Amniotic epithelial cell (primary cell): ENCODE data around the gene MYO1D.
"Not testable (repeated sequence)": the region's sequence is repeated elsewhere in the genome, so short reads cannot be mapped to it uniquely, and the experiment has no call there.

ENCODE experiments used
- DNase-seq: peaks from one replicate; pipeline ENCODE4 v3.0.0-alpha.2; 2010; ENCODE audit warnings: low read depth

MYO1D gene

GRCh38 chr17:32894245-32894644 is 17.3 kb upstream of the MYO1D start:
- no peak for DNase-seq

- DNase-seq = not testable (repeated sequence)
Observed at GRCh38 chr17:32887410-32887809, 10.5 kb upstream of the MYO1D start.

GRCh38 chr17:32886951-32887350 is 10.0 kb upstream of the MYO1D start:
- DNase-seq = not testable (repeated sequence)

GRCh38 chr17:32882734-32883133 is 5.8 kb upstream of the MYO1D start:
- DNase-seq = peak; percentile 46

GRCh38 chr17:32882029-32882428 is 5.1 kb upstream of the MYO1D start:
- DNase-seq = no peak

DNA sequence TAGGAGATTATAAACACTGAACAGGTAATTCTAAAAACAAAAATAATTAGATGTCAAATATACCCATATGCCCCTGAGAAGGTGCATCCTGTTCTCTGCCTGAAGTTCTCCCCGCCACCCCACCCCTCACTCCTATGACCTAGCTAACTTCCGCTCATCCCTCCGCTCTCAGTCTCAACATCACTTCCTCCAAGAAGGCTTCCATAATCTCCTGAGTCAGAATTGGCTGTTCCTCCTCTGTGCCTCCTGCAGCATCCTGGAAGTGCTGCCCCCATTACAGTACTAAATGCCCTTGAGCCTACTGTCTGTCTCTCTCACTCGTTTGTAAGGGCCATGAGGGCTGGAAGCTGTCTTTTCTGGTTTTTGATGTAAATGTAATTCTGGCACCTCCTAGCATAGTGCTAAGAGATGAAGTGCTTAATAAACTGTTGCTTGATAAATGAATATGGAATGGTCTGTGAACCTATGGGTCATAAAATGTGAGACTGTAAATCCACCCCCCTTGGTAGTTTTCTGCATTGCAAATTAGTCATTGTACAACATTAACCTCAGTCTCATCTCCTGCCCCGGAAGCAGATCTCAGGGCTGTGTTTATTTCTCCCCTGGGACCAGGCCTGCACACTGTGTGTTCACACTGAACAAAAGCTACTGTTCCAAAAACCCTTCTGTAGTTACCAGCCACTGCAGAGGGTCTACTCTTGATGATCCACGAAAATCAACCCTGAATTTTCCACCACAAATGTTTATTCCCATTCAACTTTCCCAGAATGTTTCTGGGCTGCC is 3.9 kb upstream of the MYO1D start:
- no peak for DNase-seq

GRCh38 chr17:32879134-32879533 is 2.2 kb upstream of the MYO1D start:
- DNase-seq = no peak

DNA sequence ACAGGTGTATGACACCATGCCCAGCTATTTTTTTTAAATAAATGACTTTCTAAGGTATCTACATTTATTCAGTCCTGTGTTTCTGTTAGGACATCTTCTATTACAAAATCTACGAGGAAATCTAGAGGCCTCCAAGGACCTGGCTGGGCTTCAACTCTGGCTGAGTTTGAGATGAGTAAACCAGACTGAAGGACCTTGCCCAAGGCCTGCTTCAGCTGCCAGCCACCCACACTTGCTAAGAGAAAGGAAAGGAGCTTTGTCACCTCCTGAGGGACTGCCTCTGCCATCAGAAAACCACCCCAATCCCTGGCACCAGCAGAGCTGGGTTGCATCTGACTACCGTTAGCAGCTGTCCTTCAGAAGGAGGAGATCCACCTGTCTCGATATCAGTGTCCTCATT is 1.3 kb upstream of the MYO1D start:
- peak; percentile 58 for DNase-seq

DNA sequence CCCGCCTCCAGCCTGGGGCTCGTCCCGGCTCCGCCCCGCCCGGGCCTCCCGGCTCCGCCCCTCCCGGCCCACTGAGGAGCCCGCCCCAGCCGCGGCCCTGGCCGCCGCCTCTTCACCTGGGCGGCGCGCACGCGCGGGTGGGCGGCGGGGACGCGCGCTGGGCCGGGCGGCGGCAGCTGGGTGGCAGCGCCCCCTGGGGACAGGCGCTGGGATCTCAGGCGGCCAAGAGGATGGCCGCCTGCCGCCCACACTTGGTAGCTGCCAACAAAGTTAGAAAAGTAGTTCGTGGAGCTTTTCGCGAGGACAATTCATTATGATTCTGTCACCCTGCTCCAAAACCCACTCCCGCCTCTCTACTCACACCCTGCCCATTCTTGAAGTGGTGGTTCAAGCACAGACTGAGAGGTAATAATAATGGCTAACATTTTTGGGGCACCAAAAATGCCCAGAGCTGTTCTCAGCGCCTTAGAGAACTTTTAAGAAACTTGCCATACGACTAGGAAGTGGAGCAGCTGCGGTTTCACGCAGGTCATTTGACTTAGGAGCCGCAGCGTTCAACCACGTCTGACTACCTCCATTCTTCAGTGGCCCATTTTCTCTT is 340 bp upstream of the MYO1D start:
- DNase-seq = peak; percentile 68

GRCh38 chr17:32875923-32876416 is 954 bp downstream of the MYO1D start:
- no peak for DNase-seq

- DNase-seq = no peak
Observed at GRCh38 chr17:32875230-32875917, 1.6 kb downstream of the MYO1D start.

- DNase-seq = no peak
Observed at GRCh38 chr17:32873114-32873513, 3.8 kb downstream of the MYO1D start.

DNA sequence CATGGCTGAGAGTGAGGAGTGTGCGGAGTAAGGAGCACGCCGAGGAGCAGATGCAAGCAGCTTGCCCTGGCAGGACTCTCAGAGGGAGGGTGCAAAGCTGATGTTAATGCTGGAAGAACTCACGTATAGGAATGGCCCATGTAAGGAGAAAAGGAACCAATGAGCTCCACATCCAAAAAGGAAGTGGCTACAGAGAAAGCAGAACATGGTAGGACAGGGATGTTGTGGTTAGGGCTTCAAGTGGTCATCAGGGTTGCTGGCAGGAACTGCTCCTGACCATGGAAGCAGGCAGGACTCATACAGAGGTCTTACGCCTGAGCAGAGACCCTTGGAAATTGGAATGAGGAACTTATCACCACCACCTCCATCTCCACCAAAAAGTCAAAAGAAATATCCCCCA is 5.2 kb downstream of the MYO1D start:
- DNase-seq = no peak

DNA sequence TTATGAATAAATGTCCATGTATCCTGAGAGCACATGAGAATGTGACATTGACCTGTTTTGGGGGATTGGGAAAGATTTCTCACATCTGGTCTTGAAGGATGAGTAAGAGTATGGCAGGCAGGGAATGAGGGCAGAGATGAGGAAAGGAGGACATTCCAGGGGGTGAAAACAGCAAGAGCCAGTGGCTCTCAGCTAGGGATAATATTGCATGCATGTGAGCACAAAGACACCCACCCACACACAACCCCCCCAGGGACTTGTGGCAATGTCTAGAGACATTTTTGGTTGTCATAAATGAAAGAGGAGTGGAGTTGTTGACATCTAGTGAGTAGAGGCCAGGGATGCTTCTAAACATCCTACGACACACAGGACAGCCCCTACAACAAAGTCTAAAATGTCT is 6.0 kb downstream of the MYO1D start:
- DNase-seq = peak; percentile 40

DNA sequence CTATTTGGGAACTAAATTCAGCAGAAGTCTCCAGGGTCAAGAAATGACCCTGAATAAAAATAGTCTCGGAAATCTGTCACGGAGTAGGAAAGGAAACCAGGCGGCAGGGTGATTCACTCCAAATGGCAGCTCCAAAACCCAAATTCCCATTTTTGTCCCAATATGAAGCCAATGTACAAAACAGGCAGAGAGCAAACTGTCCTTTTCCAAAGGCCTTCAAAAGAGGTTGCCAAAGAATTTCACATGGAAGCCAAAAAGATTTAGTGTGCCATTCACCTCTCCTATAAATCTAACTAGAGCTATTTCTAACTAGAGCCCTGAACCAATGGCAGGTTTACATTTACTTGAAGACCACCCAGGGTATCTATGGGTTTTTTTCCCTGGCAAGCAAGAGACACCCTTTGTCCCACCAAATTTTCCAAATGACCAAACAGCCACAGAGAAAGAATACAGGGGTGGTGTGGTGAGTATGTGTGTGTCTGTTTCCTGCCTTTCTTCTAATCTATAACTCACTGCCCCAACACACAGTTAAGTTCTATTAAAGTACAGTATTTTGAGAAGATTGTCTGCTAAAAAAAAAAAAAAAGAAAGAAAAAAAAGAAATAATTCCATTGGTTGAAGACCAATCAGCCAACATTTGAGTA is 6.8 kb downstream of the MYO1D start:
- DNase-seq = no peak

DNA sequence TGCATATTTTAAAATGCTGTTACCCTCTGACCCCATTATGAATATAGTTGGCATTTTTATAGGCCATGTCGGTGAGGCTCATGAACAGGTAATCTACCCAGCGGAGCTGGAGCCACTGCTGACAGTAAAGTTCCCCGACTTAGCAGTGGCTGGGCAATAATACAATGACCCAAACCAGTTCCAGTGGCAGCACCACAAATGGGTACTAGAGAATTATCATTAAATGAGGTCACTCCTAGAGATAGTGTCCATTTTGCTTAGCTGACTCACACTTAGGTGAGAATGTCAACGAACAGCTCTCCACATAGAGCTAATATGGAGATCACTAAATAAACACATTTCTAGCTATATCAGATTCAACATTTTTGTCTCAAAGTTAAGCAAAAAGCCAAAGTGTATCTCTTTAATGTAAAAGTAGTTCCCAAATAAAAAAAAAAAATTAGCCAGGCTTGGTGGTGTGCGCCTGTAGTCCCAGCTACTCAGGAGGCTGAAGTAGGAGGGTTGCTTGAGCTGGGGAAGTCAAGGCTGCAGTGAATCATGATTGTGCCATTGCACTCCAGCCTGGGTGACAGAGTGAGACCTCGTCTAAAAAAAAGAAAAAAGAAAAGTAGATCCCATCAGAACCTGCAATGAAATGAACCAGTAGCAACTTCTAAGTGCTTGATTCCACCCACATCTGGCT is 7.4 kb downstream of the MYO1D start:
- no peak for DNase-seq

- DNase-seq = no peak
Observed at GRCh38 chr17:32865141-32865540, 11.8 kb downstream of the MYO1D start.

- no peak for DNase-seq
Observed at GRCh38 chr17:32863559-32863958, 13.4 kb downstream of the MYO1D start.

DNA sequence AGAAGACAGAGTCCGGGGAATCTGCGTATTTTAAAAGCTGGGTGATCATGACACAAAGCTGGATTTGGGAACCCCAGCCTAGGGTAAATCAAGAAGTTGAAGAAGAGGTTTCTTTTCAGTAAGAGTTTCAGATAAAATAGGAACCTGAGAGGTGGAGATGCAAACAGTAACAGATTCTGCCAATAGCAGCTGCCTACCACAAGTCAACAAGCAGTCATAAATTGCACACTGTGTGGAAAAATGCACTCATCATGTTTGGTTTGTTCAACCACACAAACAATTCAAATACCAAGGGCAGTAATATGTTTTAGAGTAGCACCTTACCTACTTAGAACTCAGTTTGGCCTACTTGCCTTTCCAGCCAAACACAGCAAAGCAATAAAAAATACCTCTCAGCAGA is 14.0 kb downstream of the MYO1D start:
- DNase-seq = no peak

DNA sequence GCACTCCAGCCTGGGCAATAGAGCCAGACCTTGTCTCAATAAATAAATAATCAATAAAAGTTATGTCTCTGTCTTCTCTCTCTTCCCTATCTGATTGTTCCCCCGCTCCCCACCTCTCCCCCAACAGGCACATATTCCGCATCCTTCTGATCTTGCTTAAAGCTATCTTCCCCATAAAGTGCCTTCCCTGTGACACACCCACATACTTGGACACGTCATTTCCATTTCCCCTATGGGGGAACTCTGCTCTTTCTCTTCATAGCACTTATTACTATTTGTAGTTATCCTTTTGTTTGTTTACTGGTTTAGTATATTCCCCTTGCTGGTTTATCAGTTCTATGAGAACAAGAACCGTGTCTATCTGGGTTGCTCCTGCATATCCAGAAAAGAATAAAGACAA is 14.9 kb downstream of the MYO1D start:
- DNase-seq = no peak

- DNase-seq = no peak
Observed at GRCh38 chr17:32859857-32860525, 16.9 kb downstream of the MYO1D start.
